Left ventricle myocardium inferior (tissue), 1 donor: Measurements from ENCODE around the gene KCNAB2. TPM values are rescaled to one million over a fixed set of nuclear protein-coding genes. Genes with fewer than 3 reads are reported as not detected.

Experiments
- DNase-seq: peaks from one replicate; pipeline ENCODE4 v3.0.0-alpha.2; 2020
- H3K27ac ChIP-seq: fragments of 200-600 bp; replicated peaks from 2 replicates; pipeline ENCODE4 v1.8.0; 2021
- H3K27me3 ChIP-seq: fragments of 200-600 bp; 2 replicates; pipeline ENCODE4 v1.8.0; 2021; ENCODE audit warnings: low read depth
- H3K36me3 ChIP-seq: fragments of 200-600 bp; 2 replicates; pipeline ENCODE4 v1.8.0; 2021
- H3K4me1 ChIP-seq: fragments of 200-600 bp; 2 replicates; pipeline ENCODE4 v1.8.0; 2021
- H3K4me3 ChIP-seq: fragments of 200-600 bp; 2 replicates; pipeline ENCODE4 v1.8.0; 2021; ENCODE audit warnings: mild to moderate bottlenecking, moderate library complexity
- H3K9me3 ChIP-seq: fragments of 200-600 bp; replicated peaks from 2 replicates; pipeline ENCODE4 v1.8.0; 2021
- intact Hi-C: fragments of 100-400 bp; cut with micrococcal nuclease; formaldehyde crosslinking; loops from one replicate; pipeline ENCODE4 v1.11.0; 2022
- total RNA-seq: library from RNA; stranded (reverse); fragmentation: NEBNext Ultra II Directional; extraction: Animal tissue kit (Norgen Biotek cat#: 25700); gene quantifications from one replicate; pipeline ENCODE4 v1.2.1, GENCODE V29; 2021
- TF ChIP-seq, protein P1 (sequence below): fragments of 200-600 bp; IDR thresholded peaks from 2 replicates; pipeline ENCODE4 v1.8.0; 2021; ENCODE audit warnings: antibody characterized with exemption, mild to moderate bottlenecking, borderline replicate concordance
- donor health status: DM: no; HTN: yes; CAD: no; lungs with severe emphysema.

The KCNAB2 gene
- total RNA-seq, 1 donor from 2014 or later = 31.0 TPM

GRCh38 chr1:6134206-6134605 is 88.5 kb downstream of the KCNAB2 start:
- TF ChIP-seq, protein P1, sequence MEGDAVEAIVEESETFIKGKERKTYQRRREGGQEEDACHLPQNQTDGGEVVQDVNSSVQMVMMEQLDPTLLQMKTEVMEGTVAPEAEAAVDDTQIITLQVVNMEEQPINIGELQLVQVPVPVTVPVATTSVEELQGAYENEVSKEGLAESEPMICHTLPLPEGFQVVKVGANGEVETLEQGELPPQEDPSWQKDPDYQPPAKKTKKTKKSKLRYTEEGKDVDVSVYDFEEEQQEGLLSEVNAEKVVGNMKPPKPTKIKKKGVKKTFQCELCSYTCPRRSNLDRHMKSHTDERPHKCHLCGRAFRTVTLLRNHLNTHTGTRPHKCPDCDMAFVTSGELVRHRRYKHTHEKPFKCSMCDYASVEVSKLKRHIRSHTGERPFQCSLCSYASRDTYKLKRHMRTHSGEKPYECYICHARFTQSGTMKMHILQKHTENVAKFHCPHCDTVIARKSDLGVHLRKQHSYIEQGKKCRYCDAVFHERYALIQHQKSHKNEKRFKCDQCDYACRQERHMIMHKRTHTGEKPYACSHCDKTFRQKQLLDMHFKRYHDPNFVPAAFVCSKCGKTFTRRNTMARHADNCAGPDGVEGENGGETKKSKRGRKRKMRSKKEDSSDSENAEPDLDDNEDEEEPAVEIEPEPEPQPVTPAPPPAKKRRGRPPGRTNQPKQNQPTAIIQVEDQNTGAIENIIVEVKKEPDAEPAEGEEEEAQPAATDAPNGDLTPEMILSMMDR = no peak
- H3K27ac ChIP-seq = no peak overlapping the region
- intact Hi-C loops = no loop called here
- H3K4me1 ChIP-seq = no peaks in the 10 kb centered on the region
- no peak for DNase-seq
- H3K36me3 ChIP-seq = no peaks in the 10 kb centered on the region
- no peak overlapping the region for H3K4me3 ChIP-seq
- H3K27me3 ChIP-seq = peaks cover 41% of the 10 kb centered on the region
- peaks cover 17% of the 10 kb centered on the region for H3K9me3 ChIP-seq

DNA sequence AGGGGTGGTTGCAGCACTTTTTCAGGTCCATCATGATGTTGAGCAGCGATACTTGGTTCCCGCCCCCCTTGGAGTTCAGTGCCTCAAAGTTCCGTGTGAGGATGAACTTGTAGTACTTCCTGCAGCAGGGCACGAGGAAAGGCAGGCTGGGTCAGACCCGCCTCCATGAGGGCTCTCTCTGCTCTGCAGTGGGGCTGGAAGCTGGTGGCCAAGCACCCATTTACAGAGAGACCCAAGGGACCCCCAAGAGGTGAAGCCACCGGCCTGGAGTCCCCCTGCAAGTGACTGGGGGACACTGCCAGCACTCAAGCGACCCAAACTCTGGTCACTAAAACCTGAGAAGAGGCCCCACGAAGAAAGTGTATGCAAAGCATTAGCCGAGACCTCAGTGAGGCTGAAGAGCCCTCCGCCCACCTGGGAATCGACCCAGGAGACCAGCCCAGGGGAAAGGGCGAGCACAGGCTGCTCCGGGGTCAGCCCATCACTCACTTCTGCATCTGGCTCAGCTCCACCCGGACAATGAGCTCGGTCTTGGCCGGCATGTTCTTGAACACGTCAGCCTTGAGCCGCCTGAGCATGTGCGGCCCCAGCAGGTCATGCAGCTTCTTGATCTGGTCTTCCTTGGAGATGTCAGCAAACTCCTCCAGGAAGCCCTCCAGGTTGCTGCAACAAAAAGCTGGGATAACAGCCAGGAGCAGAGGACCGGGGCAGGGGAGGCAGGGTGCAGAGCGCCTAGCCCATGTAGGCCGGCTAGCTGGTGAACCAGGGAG is 89.2 kb downstream of the KCNAB2 start:
- no peak for DNase-seq
- peaks cover 17% of the 10 kb centered on the region for H3K9me3 ChIP-seq
- H3K27ac ChIP-seq = no peak overlapping the region
- peaks cover 41% of the 10 kb centered on the region for H3K27me3 ChIP-seq
- TF ChIP-seq, protein P1 = no peak
- intact Hi-C loops = no loop called here
- no peak overlapping the region for H3K4me3 ChIP-seq
- no peaks in the 10 kb centered on the region for H3K36me3 ChIP-seq
- no peaks in the 10 kb centered on the region for H3K4me1 ChIP-seq

- peaks cover 38% of the 10 kb centered on the region for H3K27me3 ChIP-seq
- intact Hi-C loops = no loop called here
- H3K36me3 ChIP-seq = no peaks in the 10 kb centered on the region
- TF ChIP-seq, protein P1 = no peak
- H3K9me3 ChIP-seq = peaks cover 13% of the 10 kb centered on the region
- no peak for DNase-seq
- H3K4me3 ChIP-seq = no peak overlapping the region
- H3K27ac ChIP-seq = no peak overlapping the region
- no peaks in the 10 kb centered on the region for H3K4me1 ChIP-seq
These were observed 91.0 kb downstream of the KCNAB2 start for GRCh38 chr1:6136516-6137220.

DNA sequence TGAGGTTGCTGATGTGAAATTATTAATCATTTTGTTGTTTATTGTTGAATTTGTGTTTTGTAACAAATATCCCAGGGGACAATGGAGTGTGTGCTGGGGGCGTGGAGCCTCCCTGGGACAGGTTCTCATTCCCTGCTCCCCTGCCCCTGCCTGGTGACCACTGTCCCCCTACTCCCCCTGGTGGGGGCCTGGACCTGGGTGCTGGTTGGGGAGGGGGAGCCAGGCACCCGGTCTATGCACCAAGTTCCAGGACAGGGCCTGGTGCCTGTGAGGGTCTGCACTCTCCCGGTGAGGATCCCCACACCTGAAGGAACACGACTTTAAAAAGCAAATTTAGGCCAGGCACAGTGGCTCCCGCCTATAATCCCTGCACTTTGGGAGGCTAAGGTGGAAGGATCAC is 92.1 kb downstream of the KCNAB2 start:
- Histone ChIP-seq H3K27ac (no peak overlapping the region), H3K27me3 (peaks cover 37% of the 10 kb centered on the region), H3K36me3 (no peaks in the 10 kb centered on the region), H3K4me1 (no peaks in the 10 kb centered on the region), H3K9me3 (peaks cover 2% of the 10 kb centered on the region), H3K4me3 (no peak overlapping the region)
- TF ChIP-seq, protein P1 = no peak
- intact Hi-C loops = no loop called here
- DNase-seq = no peak

DNA sequence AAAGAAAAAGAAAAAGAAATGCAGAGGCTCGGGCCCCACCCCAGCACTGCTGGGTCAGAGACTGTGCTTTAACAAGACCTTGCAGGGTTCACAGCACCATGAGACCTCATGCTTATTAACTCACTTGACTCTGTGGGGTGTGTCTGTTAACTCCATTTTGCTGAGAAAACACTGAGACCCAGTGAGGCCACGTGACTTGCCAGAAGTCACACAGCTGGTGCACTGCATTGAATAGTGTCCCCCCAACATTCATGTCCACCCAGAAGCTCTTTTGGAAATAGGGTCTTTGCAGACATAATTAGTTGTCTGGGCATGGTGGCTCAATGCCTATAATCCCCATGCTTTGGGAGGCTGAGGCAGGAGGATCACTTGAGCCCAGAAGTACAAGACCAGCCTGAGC is 94.7 kb downstream of the KCNAB2 start:
- intact Hi-C loops = no loop called here
- Histone ChIP-seq H3K9me3 (no peaks in the 10 kb centered on the region), H3K27me3 (peaks cover 39% of the 10 kb centered on the region), H3K4me1 (no peaks in the 10 kb centered on the region), H3K4me3 (no peak overlapping the region), H3K36me3 (no peaks in the 10 kb centered on the region), H3K27ac (no peak overlapping the region)
- TF ChIP-seq, protein P1 = no peak
- DNase-seq = no peak
